ENCODE measurements around the gene EPHA4.

The EPHA4 gene

DNA sequence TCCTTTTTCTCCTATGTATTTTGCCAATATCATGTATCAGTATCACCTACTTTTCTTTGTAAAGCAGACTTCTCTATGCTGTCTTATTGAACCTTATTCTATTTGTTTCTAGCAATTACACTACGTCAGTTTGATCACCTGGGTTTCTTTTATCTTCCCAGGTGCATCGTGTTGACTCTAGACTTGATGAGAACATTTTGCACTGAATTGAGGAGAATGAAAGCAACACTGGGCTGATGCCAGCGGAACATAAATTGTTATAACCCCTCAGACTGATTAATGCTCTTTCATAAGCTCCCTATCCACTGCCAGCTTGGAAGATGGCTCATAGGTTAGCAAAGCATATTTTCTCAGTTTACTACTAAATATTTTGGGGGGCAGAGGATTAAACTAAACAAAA lies 140.6 kb downstream of the EPHA4 start:
- FAIRE-seq, result peak; percentile 62

DNA sequence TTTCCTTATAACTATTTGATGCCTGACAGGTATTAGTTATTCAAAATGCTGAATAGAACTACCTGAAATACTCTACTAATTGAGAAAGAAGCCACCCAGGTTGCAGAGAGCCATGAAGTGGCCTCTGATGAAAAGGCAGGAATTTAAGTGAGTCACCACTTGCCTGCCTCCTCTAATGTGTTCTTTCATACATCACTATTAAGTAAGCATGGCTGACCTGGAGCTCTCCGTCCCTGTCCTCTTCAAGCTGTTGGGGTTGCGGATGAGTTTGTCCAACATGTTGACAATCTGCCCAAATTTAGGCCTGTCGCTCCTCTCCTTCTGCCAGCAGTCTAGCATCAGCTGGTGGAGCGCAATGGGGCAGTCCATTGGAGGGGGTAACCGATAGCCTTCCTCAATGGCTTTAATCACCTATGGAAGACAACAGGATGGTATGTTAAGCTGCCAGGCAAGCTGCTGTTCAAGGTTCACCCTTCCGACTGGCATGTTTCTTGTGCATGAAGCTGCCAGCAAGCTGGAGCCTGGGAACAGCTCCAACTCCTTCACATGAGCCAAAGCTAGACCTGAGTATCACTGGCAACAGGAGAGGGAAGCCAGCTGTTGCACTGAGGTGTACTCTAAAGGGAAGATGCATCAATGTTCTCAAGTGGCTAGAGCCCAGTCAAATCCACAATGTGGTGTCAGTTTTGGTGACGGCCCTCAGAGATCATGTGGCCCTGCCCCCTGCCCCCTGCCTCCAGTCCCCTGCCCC lies 142.2 kb downstream of the EPHA4 start:
- FAIRE-seq, result no peak

DNA sequence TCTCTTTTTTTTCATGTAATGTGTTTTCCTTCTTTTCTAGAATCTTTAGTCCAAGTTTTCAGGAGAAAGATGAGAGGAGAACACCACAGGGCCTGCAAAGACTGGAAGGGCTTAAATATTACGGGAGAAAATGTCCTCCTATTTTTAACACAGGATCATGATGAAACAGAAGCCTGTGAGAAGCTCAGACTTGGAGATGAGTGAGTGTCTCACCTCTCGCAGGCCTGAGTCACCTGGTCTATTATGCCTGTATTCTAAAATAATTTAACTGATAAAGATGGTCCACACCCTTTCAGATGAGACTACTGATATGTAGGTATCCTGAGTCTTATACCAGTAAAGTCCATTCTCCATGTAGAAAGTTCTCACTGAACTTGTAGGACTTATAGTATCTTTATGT lies 143.2 kb downstream of the EPHA4 start:
- no peak for FAIRE-seq

DNA sequence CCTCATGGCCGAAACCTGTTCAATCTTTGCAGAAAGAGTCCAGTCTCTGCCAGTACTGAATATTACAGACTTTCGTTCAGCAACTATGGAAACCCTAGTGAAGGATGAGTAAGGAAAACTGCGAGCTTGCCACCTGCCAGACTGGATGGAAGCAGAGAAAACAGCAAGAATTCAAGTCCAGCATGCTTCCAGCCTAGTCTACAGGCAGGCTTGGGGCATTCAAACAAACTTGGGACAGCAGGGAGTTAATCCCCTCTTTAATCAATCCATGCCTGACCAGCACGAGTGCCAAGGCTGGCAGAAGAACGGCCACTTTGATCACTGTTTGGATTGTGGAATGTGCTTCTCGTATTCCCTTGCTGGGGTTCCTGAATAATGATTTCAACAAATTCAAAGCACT lies 145.2 kb downstream of the EPHA4 start:
- no peak for FAIRE-seq

- FAIRE-seq, result no peak
Observed at GRCh38 chr2:221425891-221426290, 146.2 kb downstream of the EPHA4 start.

- no peak for FAIRE-seq
Observed at GRCh38 chr2:221425353-221425752, 146.8 kb downstream of the EPHA4 start.

- FAIRE-seq, result no peak
Observed at GRCh38 chr2:221423210-221423804, 148.8 kb downstream of the EPHA4 start.

DNA sequence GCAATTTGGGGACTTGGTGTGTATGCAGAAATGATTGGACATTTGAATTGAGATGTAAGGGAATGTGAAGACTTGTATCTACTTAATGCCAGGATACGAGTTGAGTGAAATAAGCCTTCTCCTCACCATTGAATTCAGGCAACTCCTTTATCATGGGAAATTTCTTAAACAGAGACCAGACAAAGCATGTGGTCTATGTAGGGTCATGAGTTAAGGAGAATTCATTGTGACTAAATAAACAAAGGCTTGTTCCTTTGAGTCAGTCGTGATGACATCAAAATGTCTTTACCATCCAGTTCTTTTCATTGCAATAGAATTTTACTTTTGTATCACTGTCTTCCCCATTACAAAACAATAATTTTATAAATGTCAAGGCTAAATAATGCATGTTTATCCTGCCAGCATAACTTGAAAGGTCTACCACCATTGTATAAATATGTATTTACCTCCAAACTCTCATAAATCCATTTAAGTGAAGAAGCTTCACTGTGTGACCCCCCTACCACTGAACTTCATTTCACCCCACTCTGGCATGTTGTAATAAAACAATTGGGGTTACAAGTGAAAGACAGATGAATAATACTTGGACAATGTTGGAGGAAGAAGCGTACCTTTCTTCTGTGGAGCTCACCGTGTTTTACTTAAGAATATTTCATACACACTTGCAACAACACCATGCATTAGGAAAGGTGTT lies 149.4 kb downstream of the EPHA4 start:
- no peak for FAIRE-seq

DNA sequence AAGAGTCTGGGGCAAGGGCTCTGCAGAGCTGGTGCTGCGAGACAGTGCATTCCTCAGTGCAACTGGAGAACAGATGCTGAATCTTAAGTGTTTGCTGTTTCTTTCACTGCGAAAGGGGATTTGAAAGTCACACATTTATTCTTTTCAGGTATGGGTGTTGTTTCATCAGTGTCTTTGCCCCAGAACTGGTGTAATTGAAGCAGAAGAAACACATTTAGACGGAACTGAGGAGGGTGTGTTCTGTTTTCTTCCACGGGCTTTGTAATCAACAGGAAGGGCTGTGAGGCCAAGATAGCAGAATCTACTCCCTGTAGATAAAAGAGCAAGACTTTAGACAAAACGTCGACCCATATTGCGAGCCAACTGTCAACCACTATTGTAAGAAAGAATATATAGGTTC lies 151.9 kb downstream of the EPHA4 start:
- no peak for FAIRE-seq

DNA sequence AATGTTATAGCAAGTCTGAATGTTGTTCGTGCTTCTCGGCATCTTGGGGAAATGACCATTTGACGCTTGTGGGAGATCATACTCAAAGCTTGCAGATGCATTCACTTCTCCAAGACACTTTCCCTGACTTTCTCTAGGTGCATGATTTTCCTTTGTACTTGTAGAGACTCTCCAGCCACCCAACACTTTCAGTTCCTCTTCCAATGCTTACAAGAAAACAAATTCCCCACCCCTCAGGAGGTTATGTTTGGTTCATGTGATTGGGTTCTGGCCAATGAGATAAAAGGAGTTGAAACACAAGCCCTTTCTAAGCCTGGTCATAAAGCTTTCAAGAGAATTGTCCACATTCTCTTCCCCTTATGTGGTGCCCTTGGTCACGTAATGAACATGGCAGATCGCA lies 156.3 kb downstream of the EPHA4 start:
- FAIRE-seq, result no peak

GRCh38 chr2:221412978-221413377 lies 159.1 kb downstream of the EPHA4 start:
- FAIRE-seq, result no peak

GRCh38 chr2:221410487-221410886 lies 161.6 kb downstream of the EPHA4 start:
- FAIRE-seq, result no peak

DNA sequence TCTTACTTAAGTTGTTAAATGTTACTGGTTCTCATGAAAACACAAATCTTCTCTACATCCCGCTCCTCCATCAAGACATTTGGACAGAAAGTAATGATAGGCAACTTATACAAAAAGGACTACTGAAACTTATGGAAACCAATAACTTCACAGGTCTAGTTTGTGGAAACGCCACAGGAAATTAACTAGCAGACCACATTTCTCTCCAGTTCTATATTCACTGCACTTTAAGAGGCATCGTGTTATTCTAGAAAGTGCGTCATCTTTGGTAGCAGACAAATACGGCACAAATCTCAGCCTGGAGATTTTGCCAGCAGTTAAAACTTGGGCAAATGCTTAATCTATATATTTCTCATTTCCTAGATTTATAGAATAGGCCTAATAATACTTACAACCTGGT lies 164.3 kb downstream of the EPHA4 start:
- no peak for FAIRE-seq

GRCh38 chr2:221405521-221405920 lies 166.6 kb downstream of the EPHA4 start:
- FAIRE-seq, result no peak

DNA sequence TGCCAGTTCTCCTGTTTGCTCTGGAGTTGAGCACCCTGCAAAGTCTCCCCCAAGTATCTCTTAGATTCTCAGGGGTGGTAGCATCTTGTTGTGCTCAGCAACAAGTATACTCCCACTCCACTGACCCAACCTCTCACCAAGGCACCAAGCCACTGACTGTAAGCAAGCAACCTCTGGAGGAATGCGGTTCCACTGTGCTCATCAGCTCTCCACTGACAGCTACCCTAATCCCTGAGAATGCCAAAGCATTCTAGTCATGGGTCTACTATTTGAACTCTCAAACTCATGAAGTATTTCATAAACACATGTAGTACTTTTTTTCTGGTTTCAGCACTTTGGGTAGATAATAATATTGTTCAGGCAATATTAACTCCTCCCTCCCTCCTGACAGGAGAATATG lies 170.0 kb downstream of the EPHA4 start:
- no peak for FAIRE-seq

GRCh38 chr2:221400411-221400810 lies 171.7 kb downstream of the EPHA4 start:
- no peak for FAIRE-seq

GRCh38 chr2:221399183-221399582 lies 172.9 kb downstream of the EPHA4 start:
- no peak for FAIRE-seq

DNA sequence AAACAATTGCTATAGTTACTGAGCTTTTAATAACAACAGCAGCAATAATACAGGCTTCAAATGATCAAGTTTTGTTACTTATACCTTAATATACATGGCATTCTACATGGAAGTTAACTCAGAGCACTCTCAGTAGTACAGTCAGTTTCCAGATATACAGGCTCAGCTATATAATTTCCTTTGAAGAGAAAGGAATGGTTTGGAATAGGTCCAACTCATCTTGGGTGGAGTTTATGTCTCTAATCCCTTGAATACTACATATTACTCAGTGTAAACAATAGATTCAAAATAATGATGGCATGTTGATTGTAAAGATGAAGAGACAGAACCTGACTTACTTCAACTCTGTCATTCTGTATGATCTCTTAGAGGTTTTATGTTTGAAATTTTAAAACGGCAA lies 174.9 kb downstream of the EPHA4 start:
- no peak for FAIRE-seq

DNA sequence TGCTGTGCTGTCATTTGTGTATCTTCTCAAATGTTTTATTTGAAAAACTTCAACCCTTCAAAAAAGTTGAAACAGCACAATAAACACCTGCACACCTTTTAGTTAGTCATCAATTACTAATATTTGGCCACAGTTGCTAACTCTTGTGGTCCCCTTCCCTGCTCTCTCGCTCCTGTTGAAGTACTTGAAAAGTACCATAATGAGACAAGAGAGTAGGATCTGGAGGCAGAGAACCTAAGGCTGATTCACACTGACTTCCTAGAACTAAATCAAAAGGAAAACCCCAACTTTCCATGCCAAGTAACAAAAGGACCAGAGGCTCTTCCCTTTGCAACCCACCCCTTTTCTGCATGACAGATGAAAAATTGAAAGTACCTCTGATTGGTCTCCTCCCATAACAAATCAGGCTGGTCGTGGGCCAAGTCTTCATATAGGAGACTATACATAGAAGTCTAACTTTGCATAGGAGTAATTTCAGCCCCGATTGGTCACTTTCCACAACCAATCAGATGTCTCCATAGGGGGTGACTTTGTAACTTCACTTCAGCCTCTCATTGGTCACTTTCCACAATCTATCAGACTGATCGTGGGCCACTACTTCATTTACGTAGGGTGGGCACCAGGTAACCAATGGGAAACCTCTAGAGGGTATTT lies 179.7 kb downstream of the EPHA4 start:
- FAIRE-seq, result no peak

- no peak for FAIRE-seq
Observed at GRCh38 chr2:221390878-221391277, 181.2 kb downstream of the EPHA4 start.

DNA sequence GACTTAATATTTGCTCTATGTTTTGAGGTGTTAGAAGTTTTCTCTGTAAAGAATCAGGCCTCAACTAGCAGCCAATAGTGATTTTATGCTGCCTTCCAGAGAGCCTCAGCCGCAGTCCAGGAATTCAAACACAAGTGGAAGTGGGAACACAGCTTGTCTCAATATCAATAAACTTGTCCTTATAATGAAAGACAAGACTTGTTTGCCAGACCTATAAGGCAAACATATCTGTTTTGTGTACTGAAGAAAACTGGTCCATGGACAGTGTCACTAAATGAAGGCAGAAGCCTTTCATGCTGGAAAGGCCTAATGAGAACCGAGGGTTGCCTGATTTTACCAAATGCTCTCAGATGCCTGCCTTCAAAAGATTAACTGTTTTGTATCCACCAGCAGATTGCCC lies 182.2 kb downstream of the EPHA4 start:
- no peak for FAIRE-seq

DNA sequence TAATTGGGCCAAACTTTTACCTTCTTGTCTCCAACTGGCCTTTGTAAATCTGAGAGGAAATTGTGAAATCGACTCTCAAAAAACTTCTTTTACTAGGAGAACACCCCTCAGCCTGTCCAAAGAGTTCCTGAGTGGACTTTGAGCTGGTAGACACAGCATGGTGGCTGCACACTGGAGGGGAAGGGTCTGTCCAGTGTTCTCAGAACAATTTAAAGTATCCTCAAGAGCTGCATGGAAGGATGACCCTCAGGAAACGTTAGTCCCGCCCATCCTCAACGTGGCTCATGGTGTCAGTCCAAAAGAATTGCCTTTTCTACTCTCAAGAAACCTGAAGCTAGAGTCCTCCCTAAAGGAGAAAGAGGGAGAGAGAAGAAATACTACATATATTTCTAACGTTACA lies 182.7 kb downstream of the EPHA4 start:
- no peak for FAIRE-seq

DNA sequence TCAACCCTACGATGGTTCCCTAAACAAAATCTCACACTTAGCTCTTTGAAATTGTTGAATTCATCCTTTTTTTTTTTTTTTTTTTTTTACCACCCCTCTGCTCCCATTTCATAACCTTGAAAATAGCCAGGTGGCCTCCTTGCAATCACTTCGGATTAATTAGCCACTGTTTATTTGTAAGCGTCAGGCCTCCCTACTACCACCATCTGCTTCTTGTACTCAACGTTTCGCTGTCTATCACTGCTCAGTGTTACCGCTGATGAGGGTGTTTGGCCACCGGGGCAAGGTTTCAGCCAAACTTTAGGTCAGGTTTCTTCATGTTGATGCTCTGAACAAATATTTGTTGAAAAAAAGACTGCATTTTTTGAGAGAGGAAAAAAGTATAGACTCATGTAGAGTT lies 183.2 kb downstream of the EPHA4 start:
- FAIRE-seq, result no peak

DNA sequence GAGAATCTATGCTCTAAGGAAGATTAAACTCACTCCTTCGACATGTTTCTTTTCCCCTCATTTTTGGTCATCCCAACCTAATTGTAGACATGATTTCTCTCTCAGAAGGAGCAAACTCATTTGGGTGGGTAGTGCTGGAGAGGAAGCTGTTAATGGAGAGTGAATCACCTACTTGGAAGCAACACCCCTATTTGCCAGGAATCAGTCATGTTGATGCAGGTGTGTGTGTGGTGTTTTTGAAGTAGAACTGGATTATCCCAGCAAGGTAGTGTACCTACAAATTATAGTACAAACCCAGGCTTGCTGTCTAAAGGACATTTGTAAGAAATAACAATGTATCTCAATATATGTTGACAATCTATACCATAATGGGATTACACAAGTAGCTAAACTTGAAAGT lies 186.4 kb downstream of the EPHA4 start:
- FAIRE-seq, result no peak
